SK-MEL-5 (cell line): ENCODE results near the gene NR2C2. TPM values are rescaled to one million over a fixed set of nuclear protein-coding genes. Genes with fewer than 3 reads are reported as not detected.

Source experiments
- DNase-seq: peaks from one replicate; pipeline ENCODE4 v3.0.0-alpha.2; 2016; ENCODE audit warnings: low read depth, low spot score
- in situ Hi-C: cut with HindIII; loops from 2 replicates; pipeline ENCODE4 v1.10.0; 2016; ENCODE audit warnings: low sequenced_read_pairs, high pct_unique_total_duplicates, low pct_unique_long_range_greater_than_20kb
- total RNA-seq: library from RNA; depleted of rRNA; stranded (reverse); fragments of >200 nt; shearing (Covaris generic); gene quantifications from 2 replicates; pipeline ENCODE4 v1.2.3, GENCODE V29; 2014

The NR2C2 gene
- total RNA-seq, 1 experiment from 2014 or later: 20.7 TPM

DNA sequence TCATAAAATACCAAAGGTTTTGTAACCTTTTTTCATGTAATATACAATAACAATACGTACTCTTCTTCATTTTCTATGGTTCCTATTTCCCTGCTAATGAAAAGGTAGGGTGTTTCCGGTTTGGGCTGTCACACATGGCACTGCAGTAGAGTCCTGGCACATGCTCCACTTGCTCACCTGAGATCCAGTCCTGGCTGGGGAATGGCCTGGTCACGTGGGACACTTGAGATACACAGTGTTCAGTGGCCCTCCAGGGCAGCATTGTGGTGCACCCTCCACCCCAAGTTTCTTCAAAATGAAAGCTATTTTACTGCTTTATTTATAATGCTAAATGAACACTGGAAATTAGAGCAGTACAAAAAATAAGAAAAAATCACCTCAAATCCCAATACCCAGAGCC is 94.6 kb downstream of the NR2C2 start:
- no peak for DNase-seq
- in situ Hi-C loops: no loop called here

DNA sequence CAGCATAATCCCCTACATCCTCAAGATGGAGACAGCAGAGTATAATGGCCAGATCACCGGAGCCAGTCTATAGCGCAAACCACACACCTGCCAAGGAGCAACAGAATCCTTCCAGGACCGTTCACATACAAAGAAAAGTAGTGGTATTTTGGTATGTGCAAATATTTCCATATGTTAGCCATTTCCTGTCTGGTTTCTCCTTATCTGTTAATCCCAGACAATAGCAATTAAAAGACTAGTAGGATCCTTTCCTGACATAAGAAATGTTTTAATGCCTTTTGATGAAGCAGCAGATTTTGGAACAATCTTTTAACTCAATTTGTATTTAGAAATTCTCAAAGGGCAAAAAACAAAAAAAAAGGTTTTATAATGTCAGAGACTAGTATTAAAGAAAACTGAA is 95.6 kb downstream of the NR2C2 start:
- in situ Hi-C loops: no loop called here
- DNase-seq: no peak

DNA sequence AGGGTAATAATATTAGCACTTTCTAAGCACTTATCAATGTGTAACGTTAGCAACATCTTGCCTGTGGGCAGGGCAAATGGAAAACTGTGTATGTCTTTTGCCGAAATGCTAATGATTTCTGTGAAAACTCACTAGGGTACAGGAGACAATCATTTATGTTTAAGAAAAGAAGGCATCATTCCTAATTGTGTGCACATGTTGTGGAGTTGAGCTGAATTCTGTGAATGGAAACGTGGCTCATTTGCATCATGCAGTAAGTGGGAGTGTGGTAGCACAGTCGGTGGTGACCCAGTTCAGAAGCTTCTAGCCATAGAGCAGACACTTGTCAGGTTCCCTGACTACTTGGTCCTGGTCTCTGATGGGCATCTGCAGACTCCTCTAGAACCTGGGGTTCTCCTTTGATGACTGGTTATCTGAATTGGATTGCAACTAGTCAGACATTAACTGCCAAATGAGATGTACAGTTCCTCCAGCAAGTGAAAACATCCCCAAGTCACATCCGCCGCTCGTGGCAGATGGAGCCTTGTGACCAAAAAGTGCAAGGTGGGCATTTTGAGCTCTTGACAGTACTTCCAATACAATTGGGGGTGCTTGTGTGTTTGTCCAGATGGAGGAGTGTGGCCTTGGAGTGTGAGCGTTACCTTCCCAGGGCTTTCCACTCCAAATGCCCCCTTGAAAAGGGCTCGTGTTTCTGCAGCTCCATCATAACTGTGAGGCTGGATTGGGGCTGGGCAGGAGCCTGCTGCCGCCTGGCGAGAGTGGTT is 96.2 kb downstream of the NR2C2 start:
- in situ Hi-C loops: no loop called here

DNA sequence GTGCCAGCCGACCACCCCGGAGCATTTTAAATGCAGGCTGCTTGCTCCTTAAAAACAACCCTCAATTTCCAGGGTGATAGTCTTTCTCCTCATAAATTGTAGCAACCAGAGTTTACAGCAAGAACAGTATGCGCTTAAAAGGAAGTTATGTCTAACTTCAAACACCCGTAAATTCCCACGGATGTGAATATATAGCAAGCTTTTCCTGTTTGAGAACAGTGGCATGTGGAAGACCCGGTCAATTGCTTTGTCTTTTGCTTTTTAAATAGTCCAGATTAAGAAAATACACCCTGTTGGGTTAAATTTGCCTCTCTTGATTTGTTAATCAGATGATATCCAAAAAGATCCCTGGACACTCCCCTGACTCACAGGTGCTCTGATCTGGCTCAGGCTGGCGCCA is 96.9 kb downstream of the NR2C2 start:
- DNase-seq: no peak
- in situ Hi-C loops: no loop called here

More for the DNA sequence above, 96.2 kb downstream of the NR2C2 start:
- DNase-seq: no peak

DNA sequence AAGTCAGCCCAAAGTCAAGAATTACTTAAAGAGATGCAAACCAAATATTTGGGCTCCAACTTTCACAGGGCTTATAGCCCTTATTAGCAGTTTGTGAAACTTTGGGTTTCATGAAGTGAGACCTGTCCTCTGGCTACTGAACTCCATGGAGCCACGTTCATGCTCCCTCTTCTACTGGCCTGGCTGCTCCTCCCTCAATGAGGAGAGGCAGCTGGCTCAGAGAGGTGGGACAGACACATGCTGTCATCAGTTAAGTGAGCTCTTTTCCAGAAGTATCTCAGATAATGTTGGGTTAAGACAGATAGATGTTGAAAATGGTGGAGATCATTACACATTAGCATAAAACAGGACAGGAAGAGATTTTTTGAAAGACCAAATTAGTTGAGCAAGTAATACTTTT is 98.3 kb downstream of the NR2C2 start:
- in situ Hi-C loops: no loop called here
- DNase-seq: no peak

DNA sequence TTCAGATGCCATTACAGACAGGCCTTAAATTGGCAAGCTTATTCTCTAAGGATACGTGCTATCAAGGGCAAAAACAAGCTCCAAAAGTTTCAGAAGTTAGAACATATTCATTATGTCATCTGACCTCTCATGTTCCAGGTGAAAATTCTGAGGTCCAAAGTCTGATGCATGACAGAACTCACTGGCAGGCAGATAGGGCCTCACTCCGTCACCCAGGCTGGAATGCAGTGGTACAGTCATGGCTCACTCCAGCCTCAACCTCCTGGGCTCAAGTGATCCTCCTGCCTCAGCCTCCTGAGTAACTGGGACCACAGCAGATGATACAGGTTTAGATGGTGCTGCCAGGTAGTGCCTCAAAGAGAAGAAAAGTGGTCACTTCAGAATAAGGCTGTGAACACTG is 102.2 kb downstream of the NR2C2 start:
- in situ Hi-C loops: no loop called here
- DNase-seq: no peak

DNA sequence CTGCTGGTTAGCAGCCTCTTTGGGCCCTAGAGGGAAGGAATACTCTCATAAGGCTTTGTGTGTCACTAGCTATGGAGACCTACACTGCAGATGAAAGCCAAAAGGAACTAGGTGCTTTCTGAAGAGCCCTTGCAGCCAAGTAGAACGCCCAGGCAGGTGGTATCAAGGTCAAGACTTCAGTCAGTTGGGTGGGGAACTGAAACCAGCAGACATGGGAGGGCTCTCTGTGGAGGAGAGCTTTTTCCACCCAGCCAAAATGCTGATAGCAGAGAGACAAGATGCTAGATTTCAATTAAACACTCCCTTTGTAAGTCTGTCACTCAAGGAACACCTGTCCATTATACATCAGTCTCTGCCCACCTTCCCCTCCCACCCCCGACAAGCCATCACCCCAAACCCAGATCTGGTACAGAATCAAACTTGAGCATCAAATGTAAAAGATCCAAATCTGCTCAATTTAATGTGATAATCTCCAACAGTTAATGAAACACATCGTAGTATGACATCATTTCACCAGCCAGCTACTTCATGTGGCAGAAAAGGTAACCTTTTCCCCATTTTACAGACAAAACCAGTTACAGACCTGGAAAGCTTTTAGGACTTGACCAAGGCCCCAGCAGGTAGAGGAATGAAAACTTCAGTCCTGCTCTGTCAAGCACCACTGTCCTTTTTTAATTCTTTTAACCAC is 103.2 kb downstream of the NR2C2 start:
- in situ Hi-C loops: no loop called here

DNA sequence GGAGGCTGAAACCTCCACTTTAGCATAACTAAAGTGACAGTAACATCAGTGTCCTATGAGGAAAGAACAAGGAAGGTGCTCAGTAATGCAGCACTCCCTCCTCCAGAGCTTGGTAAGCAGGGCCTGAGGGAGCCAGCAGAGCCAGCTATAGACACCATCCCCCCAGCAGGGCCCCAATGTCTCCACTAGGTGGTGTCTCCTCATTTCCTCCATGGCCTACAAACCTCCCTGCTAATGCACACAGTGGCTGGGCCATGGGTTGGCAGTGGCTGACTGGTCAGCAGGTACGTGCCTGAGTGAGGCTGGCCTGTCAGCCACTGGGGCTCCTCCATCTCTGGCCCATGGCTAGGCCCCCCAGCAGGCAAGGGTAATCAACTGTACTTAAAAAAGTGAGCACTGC is 104.1 kb downstream of the NR2C2 start:
- in situ Hi-C loops: no loop called here
- peak; percentile 91 for DNase-seq

More for the DNA sequence above, 103.2 kb downstream of the NR2C2 start:
- no peak for DNase-seq

DNA sequence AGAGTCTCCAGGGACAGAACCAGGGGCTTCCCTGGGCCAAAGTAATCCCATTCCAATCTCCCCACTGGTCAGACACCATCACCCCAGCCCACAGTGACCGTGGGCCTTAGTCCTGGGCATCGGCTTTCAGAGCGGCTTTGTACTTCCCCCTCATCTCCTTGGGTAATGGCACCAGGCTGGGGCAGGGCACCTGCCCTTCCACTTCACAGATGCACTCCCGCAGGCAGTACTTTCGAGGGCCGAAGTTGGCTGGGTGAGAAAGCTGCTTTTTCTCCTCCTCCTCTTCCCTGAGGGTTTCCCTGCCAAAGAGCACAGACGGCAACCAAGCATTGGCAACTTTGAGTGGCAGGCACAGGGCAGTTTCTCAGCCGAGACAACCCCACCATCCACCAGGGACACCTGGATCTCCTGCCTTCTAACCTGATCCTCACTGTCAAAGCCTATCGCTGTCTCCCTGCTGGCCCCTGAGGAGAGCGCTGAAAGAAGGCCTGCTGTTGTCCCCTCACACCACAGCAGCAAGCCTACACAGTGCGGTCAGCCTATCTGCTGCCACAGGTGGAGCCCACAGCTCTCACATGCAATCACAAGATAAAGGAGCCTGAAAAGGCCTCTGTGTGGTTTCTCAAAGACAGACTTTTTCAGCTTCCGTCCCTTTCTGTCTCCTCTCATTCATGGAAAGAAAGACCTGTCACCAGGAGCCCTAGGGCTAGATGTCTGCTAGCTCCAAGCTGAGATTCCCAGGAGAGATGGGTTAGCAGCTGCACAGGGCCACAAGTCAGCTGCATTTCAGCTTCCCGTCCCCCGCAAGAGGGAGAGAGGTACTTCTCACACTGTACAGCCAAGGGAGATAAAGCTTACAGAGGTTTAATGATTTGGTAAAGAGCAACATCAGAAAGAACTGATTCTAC is 105.2 kb downstream of the NR2C2 start:
- peak; percentile 98 for DNase-seq

DNA sequence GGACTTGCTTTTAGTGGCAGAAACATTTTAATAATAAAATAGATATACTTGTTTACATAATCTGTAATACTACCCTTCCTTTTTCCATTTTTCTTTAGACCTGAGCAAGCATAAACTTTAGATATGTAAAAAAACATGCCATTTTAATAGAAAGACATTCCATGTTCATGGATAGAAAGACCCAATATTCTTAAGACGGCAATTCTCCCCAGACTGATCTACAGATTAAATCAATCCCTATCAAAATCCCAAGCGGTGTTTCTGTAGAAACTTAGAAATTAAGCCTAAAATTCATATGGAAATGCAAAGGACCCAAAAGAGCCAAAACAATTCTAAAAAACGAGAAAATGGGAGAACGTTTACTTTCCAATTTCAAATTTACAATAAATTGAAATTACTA is 106.2 kb downstream of the NR2C2 start:
- in situ Hi-C loops: no loop called here
- no peak for DNase-seq

More for the DNA sequence above, 105.2 kb downstream of the NR2C2 start:
- in situ Hi-C loops: no loop called here

DNA sequence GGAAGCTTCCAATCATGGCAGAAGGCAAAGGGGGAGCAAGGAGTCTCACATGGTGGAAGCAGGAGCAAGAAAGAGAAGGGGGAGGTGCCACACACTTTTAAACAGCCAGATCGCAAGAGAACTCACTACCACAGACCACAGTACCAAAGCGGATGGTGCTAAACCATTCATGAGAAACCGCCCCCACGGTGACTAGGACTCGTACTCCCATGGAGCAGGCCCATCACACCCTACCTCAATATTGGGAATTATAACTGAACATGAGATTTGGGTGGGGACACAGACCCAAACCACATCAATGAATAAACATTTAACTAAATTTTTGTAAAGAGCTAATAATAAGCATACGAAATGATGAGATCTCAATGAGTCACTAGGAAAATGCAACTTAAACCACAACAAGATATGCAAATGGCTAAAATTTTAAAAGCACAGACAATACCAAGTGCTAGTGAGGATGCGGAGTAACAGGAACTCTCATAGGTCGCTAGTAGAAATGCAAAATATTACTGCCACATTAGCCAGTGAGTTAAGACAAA is 107.7 kb downstream of the NR2C2 start:
- no peak for DNase-seq
- in situ Hi-C loops: no loop called here

DNA sequence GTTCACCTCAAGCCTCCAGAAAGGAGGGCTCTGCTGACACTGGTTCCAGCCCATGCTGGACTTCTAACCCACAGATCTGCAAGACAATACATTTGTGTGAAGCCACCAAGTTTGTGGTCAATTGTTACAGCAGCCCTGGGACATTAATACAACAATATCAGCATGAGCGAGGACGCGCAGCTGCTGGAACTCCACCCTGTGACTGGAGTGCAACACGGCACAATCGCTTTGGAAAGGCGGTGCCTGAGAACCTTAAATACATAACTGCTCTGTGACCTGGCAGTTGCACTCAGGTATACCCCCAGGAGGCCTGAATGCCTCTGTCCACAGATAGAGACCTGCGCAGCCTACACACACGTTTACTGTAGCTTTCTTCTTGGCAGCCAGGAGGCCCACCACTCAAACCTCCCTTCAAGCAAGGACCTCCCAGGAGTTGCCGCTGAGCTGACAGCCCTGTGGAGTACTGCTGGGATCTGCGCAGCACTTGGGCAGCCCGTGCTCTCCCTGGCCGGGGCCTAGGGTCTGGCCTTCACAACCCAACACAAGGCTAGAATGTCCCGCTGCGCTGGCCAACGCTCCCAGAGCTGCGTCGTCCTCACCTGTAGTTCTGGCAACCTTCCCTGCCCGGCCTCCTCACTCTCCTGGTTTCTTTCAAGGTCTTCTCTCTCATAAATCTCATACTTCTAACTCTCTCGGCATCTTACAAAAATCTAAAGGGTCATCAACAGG is 109.5 kb downstream of the NR2C2 start:
- in situ Hi-C loops: no loop called here
- no peak for DNase-seq

DNA sequence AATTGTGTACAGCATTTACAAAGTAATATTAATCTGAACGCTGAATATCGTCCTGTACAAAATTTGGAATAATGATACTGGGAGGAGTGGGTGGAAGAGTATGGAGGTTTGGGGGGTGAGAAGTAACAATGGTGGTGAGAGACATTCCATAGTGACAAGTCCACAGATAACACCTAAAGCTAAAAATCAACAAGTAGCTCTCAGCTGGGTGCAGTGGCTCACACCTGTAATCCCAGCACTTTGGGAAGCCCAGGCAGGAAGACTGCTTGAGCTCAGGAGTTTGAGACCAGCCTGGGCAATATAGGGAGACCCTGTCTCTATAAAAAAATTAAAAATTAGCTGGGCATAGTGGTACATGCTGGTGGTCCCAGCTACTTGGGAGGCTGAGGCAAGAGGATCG is 112.6 kb downstream of the NR2C2 start:
- in situ Hi-C loops: no loop called here
- DNase-seq: no peak

DNA sequence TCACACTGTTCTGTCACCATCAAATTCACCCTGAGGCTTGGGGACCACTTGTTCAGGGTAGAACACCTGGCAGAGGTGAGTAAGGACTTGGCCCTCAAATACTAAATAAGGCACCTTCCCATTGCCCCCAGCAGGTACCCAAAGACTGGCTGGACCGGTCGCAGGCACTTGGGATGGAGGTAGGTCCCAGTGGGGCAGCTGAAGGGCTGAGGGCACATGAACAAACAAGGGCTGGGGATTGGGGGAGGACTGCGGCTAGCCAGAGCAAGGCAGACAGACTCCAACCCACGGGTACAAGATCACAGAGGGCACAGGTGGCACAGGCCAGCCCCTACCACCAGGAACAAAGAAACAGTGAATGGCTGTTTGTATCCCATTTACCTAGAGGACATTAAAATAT is 115.9 kb downstream of the NR2C2 start:
- no peak for DNase-seq
- in situ Hi-C loops: no loop called here

DNA sequence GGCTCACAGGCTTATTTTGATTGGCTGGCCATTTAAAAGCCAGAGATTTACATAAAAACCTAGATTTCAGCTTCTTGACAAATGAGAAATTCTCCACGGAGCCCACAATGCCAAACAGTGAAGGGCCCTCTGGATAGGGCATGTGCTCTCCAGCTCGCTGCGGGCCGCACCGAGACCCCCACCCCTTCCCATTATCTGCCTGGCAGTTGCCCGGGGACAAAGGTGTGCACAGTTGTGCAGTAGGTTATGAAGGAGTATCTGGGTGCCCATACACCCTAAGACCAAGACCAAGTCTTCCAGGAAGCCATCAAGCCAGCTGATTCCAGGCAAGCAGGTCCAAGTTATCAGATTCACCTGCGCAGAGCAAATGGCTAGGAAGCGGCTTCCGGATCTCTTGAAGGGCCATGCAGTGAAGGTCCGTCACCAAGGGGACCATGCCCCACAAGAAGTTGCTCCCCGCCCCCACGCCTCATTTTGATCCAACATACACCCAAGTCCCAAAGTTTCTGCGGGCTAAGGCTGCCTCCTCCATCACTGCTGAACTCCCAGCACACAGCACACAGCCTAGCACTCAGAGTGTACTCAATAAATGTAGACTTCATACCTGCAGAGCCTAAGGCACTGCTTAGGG is 116.4 kb downstream of the NR2C2 start:
- DNase-seq: no peak
- in situ Hi-C loops: no loop called here

DNA sequence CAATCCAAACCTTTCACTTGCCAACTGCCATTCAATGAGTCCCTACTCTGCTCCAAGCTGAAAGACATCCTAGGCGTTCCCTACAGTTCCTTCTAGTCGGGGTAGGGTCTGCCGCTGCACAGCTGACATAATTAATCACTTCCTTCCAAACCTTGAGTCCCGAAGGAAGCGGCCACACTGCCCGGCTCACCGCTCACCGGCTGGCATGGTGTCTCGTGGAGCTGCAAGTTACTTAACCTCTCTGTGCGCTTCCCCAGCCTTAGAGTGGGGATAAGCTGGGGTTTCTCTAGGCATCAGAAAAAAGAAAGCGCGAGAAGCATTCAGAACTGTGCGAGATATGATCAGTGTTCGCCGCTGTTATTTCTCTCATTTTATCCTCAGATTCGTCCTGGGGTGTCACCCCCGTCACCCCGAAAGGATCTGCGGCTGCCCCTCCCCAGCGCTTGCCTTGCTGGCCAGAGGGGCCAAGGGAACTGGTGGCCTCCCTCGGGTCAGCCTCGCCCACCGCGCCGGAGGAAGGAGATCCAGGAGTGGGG is 117.0 kb downstream of the NR2C2 start:
- DNase-seq: no peak
- in situ Hi-C loops: no loop called here
